AG09309 (cell line): Measurements from ENCODE around the gene VPS51.

Experiments
- DNase-seq: peaks from one replicate; pipeline ENCODE4 v3.0.0-alpha.2; 2010; ENCODE audit warnings: low read depth
- H3K4me3 ChIP-seq: 2 replicates; pipeline ENCODE4 v1.5.1; 2011; ENCODE audit warnings: mild to moderate bottlenecking, low read depth, low read length, moderate library complexity; ENCODE audit not compliant: control insufficient read depth
- TF ChIP-seq, protein P1 (sequence below): IDR thresholded peaks from 2 replicates; pipeline ENCODE4 v1.5.1; 2011; ENCODE audit warnings: mild to moderate bottlenecking, low read depth, low read length, inconsistent platforms; ENCODE audit not compliant: insufficient read depth, control insufficient read depth; ENCODE audit errors: missing control alignments

VPS51 gene

DNA sequence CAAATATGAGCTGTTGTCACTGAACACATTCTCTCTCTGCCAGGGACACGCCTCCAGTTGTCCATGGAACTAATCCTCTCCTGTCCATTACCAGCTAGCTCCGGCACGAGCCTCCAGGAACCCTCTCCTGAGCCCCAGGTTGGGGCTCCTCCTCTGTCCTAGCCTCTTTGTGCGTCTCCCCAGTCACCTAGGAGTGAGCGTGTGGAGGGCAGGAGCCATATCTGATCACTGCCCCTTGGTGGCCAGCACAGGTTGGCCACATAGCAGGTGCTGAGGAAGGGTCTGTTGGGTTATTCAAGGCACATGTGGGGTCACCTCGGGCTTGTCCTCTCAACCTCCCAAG, 35.9 kb downstream of the VPS51 start:
- no peak for DNase-seq
- TF ChIP-seq, protein P1, sequence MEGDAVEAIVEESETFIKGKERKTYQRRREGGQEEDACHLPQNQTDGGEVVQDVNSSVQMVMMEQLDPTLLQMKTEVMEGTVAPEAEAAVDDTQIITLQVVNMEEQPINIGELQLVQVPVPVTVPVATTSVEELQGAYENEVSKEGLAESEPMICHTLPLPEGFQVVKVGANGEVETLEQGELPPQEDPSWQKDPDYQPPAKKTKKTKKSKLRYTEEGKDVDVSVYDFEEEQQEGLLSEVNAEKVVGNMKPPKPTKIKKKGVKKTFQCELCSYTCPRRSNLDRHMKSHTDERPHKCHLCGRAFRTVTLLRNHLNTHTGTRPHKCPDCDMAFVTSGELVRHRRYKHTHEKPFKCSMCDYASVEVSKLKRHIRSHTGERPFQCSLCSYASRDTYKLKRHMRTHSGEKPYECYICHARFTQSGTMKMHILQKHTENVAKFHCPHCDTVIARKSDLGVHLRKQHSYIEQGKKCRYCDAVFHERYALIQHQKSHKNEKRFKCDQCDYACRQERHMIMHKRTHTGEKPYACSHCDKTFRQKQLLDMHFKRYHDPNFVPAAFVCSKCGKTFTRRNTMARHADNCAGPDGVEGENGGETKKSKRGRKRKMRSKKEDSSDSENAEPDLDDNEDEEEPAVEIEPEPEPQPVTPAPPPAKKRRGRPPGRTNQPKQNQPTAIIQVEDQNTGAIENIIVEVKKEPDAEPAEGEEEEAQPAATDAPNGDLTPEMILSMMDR = no peak
- H3K4me3 ChIP-seq = no peak overlapping the region

DNA sequence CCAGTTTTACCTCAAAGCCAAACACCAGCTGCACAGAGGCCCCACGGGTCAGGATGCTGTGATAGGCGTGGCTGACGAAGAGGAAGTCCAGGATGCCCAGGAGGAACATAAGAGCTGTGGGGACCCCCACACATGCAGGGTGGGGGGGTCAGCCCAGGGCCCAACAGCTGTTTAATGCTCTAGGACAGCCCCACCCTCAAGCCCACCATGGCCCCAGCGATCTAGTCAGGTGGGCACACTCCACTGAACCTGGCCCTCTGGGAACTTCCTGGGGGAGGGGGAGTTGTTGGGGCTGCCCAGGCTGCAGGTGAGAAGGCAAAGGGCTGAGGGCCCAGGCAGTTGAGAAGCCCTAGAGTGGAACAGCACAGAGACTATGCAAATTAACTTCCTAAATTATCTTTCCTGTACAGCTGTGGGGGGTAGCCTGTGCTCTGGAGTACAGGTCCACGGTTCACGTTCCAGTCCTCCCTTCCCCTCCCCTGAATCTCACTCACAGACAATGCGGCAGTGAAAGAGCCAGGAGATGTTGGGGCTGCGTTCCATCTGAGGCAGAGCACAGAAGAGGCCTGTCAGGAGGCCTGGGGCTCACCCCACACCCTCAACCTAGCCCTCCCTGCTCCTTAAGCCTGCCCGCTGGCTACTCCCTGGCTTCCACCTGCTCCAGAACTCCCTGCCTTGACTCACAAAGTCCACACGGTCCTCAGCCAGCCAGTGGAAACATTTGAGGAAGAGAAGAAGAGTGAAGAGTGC, 36.4 kb downstream of the VPS51 start:
- DNase-seq = no peak
- H3K4me3 ChIP-seq = no peak overlapping the region
- TF ChIP-seq, protein P1 = no peak

DNA sequence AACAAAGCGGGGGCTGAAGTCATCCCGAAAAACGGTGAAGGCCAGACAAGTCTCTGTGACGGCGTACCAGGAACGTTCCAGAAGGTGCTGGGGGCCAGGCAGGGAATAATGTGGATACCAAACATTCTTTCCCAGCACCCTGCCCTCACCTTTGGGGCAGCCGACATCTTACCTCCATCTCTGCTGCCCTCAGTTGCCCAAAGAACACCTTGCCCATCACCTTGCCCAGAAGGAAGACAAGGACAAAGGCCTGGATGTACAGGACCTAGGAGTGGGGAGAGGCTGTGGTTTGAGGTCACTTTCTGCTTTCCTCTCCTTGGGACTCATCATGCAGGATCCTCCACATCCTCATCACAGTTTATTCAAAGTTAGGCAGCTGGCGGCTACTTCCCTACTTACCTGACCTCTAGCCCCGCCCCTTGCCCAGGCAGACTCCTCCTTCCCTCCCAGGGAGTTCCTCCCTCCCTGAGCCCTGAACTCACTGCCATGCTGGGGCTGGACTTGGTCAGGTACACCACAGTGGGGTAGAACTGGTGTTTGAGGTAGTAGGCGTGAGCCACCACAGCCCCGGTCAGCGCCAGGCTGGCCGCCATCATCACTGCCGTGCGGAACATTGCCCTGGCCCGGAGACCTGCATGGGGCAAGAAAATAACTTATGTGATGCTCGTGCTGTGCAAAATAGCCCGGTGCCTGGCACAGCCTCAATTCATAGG, 37.1 kb downstream of the VPS51 start:
- H3K4me3 ChIP-seq = peak overlapping the region; percentile 92
- TF ChIP-seq, protein P1 = no peak
- DNase-seq = no peak

DNA sequence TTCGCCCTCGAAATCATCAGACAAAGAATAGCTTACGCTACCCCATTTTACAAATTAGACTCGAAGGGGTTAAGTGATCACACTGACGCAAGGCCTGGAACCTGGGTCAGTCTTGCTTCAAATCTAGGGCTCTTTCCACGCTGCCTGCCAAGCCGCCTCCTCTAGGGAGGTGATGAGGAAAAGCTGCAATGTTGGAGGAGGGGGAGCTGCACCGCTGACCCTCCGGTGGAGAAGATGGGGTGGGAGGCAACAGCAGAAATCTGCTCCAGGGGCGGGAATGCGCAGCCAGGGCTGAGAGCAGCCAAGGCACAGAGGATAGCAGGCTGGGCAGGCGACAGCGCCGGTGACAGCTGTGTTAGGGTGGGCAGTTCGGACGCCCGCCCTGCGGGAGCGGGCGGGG, 37.7 kb downstream of the VPS51 start:
- H3K4me3 ChIP-seq = peak overlapping the region; percentile 92
- no peak for DNase-seq
- TF ChIP-seq, protein P1 = no peak

DNA sequence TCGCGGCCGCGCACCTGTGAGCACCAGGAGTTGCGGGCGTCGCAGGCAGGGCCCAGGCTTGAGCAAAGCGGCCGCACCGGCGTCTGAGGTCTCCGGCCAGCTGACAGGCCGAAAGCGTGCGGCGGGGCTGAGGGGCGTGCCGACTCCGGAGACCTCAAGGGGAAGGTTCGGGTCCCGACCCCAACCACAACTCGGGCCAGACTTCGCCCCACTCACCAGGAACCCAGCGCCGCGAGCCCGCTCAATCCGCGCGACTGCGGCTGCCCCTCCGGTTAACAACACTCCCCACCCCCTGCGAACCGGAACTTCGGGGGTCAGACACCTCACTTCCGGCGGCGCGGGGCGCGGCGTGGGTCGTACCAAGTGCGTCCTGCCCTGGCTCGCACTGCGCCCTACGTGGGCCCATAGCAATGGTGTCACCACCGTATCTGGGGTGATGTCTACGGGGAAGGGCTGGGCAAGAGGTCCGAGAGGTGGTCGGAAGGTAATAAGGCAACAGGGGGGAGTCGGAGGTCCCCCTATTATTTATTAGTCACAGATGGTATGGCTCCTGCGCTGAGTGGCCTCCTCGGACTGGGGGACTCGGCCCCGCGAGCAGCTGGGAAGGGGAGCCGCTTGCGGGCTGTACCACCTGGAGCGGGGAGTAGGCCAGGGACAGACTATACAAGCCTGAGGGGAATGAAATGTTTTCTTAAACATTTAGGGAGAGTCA, 38.4 kb downstream of the VPS51 start, which contains the start of gene SYVN1:
TSS of gene SYVN1 (minus strand) at position 280 of the 712 bp plus-strand sequence. CDS start 918 bp downstream, outside the sequence.
- DNase-seq = peak; percentile 51
- TF ChIP-seq, protein P1 = no peak
- peak within 1 kb of the TSS; percentile 92 for H3K4me3 ChIP-seq

- TF ChIP-seq, protein P1 = no peak
- DNase-seq = peak; percentile 87
- peak overlapping the region; percentile 92 for H3K4me3 ChIP-seq
These were observed 39.1 kb downstream of the VPS51 start for GRCh38 chr11:65134952-65135632.
